Cardiac fibroblast (primary cell): Measurements from ENCODE around the gene RNF121.

ENCODE experiments used
- DNase-seq, 2 donors: peaks; one replicate each; pipeline versions ENCODE4 v3.0.0 to v3.0.0-alpha.2; 2010; ENCODE audit warnings: low read depth in 2 of 2
- H3K4me3 ChIP-seq, 2 donors: replicated peaks in 1 of 2; 1 replicate in 1 of 2; 2 replicates in 1 of 2; pipeline ENCODE4 v1.5.1; 2011; ENCODE audit warnings: low read depth in 2 of 2, low read length in 2 of 2, mild to moderate bottlenecking in 2 of 2, moderate library complexity in 1 of 2
- TF ChIP-seq, protein P1 (sequence below): IDR thresholded peaks from one replicate; pipeline ENCODE4 v1.5.1; 2011; ENCODE audit warnings: low read depth, mild to moderate bottlenecking, low read length, inconsistent platforms

Gene RNF121

DNA sequence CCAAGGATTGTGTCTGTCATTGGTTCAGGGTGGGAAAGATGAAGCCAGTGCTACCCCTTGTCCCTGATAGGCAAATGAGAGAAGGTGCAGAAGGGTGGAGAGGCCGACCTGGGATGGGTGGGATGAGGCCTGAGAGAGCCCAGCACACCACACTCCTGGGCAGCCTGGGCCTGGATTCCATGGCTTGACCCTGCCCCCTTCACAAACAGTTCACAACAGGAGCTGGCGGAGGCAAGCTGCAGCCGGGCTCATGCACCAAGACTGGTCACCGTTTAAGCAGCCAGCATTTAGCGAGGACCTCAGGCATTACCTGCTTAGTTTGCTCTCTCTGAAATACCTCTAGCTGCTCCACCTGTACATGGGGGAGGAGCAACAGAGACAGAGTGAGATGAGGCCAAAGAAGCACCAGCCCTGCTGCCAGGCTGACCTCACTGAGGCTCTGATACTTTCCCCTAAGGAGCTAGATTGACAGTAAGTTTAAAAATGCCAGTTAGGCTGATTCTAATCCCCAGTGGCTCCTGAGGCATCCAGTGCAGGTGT is 83.3 kb downstream of the RNF121 start:
- TF ChIP-seq, protein P1, sequence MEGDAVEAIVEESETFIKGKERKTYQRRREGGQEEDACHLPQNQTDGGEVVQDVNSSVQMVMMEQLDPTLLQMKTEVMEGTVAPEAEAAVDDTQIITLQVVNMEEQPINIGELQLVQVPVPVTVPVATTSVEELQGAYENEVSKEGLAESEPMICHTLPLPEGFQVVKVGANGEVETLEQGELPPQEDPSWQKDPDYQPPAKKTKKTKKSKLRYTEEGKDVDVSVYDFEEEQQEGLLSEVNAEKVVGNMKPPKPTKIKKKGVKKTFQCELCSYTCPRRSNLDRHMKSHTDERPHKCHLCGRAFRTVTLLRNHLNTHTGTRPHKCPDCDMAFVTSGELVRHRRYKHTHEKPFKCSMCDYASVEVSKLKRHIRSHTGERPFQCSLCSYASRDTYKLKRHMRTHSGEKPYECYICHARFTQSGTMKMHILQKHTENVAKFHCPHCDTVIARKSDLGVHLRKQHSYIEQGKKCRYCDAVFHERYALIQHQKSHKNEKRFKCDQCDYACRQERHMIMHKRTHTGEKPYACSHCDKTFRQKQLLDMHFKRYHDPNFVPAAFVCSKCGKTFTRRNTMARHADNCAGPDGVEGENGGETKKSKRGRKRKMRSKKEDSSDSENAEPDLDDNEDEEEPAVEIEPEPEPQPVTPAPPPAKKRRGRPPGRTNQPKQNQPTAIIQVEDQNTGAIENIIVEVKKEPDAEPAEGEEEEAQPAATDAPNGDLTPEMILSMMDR = no peak
- no peak for DNase-seq
- no peak overlapping the region for H3K4me3 ChIP-seq

DNA sequence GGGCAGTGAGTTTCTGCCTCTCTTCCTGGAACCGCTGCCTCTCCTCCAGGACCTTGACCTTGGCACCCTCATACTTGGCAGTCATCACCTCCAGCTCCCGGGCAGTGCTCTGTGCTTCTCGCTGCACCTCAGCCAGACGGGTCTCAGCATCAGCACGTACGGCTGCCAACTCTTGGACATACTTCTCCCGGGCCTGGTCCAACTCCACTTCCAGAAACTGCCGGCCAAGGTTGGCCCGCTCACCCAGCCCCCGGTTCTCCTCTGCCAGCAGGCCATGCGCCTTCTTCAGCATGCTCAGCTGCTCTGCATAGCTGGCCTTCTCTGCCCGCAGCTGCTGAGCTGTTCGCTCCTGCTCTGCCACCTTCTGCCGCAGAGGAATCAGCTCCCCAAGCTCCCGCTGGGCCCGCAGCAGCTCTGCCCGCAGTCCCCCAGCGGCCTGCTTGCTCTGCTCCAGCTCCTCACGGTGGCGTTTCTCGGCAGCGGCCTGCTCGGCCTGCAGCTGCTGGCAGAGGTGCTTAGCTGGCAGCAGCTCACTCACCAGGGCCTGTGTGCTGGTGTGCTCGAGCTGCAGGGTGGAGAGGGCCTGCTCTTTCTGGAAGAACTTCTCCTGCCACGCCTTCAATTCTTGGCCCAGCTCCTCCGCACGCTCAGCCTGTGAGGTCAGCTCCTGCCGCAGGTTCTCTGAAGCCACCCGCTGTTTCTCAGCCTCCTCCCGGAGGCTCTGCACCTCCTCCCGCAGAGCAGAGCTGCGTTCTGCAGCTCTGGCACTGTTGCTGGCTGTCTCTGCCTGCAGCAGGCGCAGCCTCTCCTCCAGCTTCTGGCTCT is 84.3 kb downstream of the RNF121 start:
- DNase-seq = peak; percentile 71 to 80
- TF ChIP-seq, protein P1 = no peak
- H3K4me3 ChIP-seq = no peak overlapping the region

DNA sequence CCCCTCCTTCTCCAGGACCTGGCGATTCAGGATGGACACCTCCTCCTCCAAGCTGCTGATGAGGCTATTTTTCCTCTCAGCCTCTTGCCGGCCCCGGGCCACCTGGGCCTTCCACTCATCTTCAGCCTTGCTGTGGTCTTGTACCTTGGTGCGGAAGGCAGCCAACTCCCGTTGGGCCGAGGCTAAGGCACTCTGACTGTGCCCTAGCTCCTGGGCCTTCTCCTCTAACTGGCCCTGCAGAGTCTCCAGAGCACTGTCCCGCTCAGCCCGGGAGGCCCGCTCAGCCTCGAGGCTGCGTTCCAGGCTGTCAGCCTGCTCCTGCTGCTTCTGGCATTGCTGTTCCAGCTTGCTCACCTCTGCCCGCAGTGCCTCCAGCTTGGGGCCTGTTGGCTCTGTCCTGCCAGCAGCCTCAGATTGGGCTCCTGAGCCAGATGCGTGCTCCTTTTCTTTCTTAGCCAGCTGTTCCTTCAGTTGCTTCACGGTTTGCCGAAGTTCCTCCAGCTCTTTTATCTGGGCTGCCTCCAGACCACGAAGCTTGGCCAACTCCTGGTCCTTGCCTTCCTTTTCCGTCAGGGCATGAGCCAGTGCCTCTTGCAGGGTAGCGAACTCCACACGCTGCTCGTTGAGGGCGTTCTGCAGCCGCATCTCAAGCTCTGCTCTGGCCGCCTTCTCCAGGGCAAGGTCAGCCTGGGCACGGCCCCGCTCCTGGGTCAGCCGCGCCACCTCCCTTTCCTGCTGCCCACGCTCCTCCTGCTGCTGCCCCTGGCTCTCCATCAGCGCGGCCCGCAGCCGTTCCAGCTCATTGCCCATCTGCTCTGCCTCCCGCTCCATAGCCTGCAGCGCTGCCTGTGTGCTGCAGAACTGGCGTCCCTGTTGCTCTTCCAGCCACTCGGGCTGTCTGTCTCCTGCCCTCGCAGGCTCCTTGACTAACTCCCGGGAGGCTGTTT is 85.2 kb downstream of the RNF121 start:
- TF ChIP-seq, protein P1 = no peak

DNA sequence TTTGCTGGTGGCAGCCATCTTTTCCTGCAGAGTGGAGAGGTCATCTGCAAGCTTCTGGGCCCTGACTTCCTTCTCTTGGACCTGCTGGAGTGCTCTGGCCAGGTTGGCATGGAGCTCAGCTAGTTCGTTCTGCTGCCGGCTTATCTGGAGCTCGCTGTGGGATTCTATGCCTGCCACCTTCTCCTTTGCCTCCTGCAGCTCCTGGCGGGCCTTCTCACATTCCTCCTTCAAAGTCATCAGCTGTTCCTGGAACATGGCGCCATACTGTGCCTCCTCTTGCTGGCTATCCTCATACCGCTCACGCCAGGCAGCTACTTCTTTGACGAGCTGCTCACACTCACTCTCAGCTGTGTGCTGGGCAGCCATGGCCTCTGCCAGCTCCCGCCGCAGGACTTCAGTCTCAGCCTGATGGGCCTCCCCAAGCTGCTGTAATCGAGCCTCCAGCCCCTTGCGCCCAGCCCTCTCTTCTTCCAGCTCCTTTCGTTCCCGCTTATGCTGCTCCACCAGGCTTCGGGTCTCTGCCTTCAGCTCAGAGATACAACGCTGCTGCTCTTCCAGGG is 86.0 kb downstream of the RNF121 start:
- TF ChIP-seq, protein P1 = no peak
- no peak overlapping the region for H3K4me3 ChIP-seq
- no peak for DNase-seq

More for the DNA sequence above, 85.2 kb downstream of the RNF121 start:
- peak in 1 of 2 donors; percentile 22 for DNase-seq
- no peak overlapping the region for H3K4me3 ChIP-seq

DNA sequence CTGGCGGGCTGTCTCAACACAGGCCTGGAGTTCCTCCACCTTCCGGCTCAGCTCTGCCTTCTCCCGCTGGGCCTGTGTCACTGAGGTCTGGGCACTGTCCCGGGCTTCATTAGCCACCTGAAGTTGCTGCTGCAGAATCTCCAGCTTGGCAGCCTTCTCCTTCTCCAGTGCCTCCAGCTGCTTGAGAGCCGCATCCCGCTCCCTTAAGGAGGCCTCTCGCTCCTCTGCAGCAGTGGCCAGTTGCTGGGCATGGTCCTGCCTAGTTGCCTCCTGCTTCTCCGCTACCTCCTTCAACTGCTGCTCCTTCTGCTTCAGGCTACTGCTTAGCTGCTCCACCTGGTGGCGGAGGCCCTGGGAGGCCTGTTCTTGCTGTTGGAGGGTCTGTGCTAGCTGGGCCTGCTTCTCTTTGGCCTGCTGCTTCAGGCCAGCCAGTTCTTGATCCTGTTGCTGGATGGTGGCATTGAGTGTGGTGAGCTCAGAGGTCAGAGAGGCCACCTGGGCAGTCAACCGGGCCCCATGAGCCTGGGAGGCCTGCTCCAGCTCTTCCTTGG is 86.7 kb downstream of the RNF121 start:
- H3K4me3 ChIP-seq = no peak overlapping the region
- TF ChIP-seq, protein P1 = peak; percentile 50
- peak in 1 of 2 donors; percentile 39 for DNase-seq

DNA sequence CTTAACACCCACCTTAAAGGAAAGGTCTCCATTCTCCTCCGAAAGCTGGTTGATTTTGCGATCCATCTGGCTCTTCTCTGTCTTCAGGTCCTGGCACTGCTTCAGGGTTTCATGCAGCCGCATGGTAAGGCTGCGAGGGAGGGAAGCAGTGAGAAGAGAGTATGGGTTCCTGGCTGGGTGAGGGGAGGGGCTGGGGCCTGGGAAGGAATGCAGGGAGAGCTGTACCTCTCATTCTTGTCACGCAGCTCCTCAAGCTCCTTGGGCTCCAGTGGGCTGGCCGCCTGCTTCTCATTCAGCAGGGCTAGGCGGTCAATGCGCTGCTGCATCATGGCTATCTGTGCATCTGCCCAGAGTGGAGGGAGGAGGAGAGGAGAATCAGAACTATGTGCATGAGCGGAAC is 89.3 kb downstream of the RNF121 start:
- DNase-seq = no peak
- no peak overlapping the region for H3K4me3 ChIP-seq
- TF ChIP-seq, protein P1 = no peak
